ENCODE data around the gene QTRT2.

Gene QTRT2

DNA sequence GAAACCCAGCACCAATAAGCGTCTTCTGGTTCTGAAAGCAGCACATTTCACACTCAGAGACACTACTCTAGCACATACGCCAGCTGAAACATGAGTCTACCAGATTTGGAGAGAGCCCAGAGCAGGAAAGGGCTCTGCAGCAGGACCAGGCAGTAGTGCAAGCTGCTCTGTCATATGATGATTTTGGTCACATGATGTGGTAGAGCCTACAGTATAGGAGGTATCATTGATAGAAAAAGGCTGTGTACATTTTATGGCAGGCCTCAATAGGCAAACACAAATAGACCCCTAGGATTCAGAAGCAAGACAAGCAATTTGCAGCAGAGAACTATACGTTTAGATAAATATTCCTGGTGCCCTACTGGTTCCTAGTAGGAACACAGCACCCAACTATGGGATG, 58.2 kb downstream of the QTRT2 start:
- Histone ChIP-seq H2AFZ (ENCODE audit: low read depth, low read length) (no peak overlapping the region), H3K79me2 (ENCODE audit: low read length) (no peaks in the 10 kb centered on the region), H3K4me2 (ENCODE audit: low read length) (no peak overlapping the region), H3K27me3 (ENCODE audit: low read depth, low read length) (no peaks in the 10 kb centered on the region), H3K4me1 (ENCODE audit: low read length) (no peaks in the 10 kb centered on the region), H3K27ac (ENCODE audit: low read length) (no peak overlapping the region), H3K9me3 (ENCODE audit: insufficient read depth, low read length) (no peaks in the 10 kb centered on the region), H3K9ac (ENCODE audit: low read length) (no peak overlapping the region), H3K36me3 (replicated peaks; ENCODE audit: low read depth, low read length) (no peaks in the 10 kb centered on the region), H4K20me1 (ENCODE audit: insufficient read depth, low read length) (no peaks in the 10 kb centered on the region), H3K4me3 (ENCODE audit: low read length) (no peak overlapping the region)
- TF ChIP-seq, protein P1, sequence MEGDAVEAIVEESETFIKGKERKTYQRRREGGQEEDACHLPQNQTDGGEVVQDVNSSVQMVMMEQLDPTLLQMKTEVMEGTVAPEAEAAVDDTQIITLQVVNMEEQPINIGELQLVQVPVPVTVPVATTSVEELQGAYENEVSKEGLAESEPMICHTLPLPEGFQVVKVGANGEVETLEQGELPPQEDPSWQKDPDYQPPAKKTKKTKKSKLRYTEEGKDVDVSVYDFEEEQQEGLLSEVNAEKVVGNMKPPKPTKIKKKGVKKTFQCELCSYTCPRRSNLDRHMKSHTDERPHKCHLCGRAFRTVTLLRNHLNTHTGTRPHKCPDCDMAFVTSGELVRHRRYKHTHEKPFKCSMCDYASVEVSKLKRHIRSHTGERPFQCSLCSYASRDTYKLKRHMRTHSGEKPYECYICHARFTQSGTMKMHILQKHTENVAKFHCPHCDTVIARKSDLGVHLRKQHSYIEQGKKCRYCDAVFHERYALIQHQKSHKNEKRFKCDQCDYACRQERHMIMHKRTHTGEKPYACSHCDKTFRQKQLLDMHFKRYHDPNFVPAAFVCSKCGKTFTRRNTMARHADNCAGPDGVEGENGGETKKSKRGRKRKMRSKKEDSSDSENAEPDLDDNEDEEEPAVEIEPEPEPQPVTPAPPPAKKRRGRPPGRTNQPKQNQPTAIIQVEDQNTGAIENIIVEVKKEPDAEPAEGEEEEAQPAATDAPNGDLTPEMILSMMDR (IDR thresholded peaks at IDR 0.05; ENCODE audit: low read depth, low read length), result no peak

DNA sequence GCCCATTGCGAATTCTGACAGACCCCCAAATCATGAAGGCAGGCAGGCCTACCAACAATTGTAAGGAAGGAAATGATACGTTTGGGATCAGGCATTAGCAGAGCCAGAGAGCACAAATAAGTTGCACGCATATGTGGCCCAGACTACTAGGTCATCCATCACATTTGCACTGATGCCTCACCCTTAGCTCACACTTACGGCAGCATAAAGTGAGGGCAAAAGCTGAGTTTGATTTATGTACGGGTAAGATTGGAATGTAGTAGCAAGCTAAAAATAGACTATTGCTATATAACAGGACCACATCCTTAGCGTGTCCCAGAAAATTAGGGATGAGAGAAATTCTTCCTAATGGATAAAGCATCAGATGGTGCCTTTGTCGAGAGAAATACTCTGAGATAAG, 58.6 kb downstream of the QTRT2 start:
- Histone ChIP-seq H3K27me3 (ENCODE audit: low read depth, low read length) (no peaks in the 10 kb centered on the region), H3K4me1 (ENCODE audit: low read length) (no peaks in the 10 kb centered on the region), H2AFZ (ENCODE audit: low read depth, low read length) (no peak overlapping the region), H3K4me2 (ENCODE audit: low read length) (no peak overlapping the region), H3K27ac (ENCODE audit: low read length) (no peak overlapping the region), H3K9ac (ENCODE audit: low read length) (no peak overlapping the region), H3K79me2 (ENCODE audit: low read length) (no peaks in the 10 kb centered on the region), H3K36me3 (replicated peaks; ENCODE audit: low read depth, low read length) (no peaks in the 10 kb centered on the region), H3K9me3 (ENCODE audit: insufficient read depth, low read length) (no peaks in the 10 kb centered on the region), H3K4me3 (ENCODE audit: low read length) (no peak overlapping the region), H4K20me1 (ENCODE audit: insufficient read depth, low read length) (no peaks in the 10 kb centered on the region)
- TF ChIP-seq, protein P1 (IDR thresholded peaks at IDR 0.05; ENCODE audit: low read depth, low read length), result no peak
- no peak for TF ChIP-seq EZH2phosphoT487 (IDR thresholded peaks at IDR 0.05; ENCODE audit: low read depth)

DNA sequence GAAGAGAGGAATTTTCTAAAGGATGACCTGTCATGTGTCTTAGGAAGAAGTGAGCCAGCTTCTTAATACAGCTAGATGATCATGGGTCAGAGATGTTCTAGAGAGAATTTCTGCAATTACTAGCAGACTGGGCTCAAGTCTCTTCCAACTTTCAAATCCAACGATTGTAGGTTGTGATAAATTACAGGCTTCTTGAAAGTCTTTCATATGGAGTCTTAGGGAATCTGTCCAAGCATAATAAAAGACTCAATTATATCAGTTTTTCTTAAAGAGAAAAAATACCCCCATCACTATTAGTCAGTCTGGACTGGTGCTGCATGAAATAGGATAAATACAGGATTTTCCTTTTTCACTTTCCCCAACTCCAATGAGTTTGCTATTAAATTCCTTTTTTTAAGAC, 63.2 kb downstream of the QTRT2 start:
- Histone ChIP-seq H3K4me2 (ENCODE audit: low read length) (no peak overlapping the region), H3K9me3 (ENCODE audit: insufficient read depth, low read length) (no peaks in the 10 kb centered on the region), H3K4me3 (ENCODE audit: low read length) (no peak overlapping the region), H3K4me1 (ENCODE audit: low read length) (peaks cover 12% of the 10 kb centered on the region), H3K27me3 (ENCODE audit: low read depth, low read length) (no peaks in the 10 kb centered on the region), H3K27ac (ENCODE audit: low read length) (no peak overlapping the region), H3K9ac (ENCODE audit: low read length) (no peak overlapping the region), H2AFZ (ENCODE audit: low read depth, low read length) (no peak overlapping the region), H3K79me2 (ENCODE audit: low read length) (no peaks in the 10 kb centered on the region), H3K36me3 (replicated peaks; ENCODE audit: low read depth, low read length) (no peaks in the 10 kb centered on the region), H4K20me1 (ENCODE audit: insufficient read depth, low read length) (no peaks in the 10 kb centered on the region)
- no peak for TF ChIP-seq EZH2phosphoT487 (IDR thresholded peaks at IDR 0.05; ENCODE audit: low read depth)
- TF ChIP-seq, protein P1 (IDR thresholded peaks at IDR 0.05; ENCODE audit: low read depth, low read length), result no peak

DNA sequence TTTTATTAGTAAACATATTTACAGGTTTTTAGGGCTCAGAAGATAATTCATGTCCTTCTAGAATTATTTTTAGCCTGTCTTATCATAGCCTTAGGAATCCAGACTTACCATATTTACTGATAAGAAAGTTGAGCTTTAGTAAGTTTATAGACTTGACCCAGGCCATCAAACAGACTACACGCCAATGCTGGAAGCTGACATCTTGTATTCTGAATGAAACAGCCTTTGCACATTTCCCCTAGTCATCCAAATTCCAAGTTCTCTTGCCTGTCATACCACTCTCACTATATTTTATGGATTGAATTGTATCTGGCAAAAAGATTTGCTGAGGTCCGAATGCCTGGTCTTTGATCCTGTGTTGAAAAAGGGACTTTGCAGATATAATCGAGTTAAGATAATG, 63.7 kb downstream of the QTRT2 start:
- no peak overlapping the region for H3K4me3 ChIP-seq (ENCODE audit: low read length)
- TF ChIP-seq EZH2phosphoT487 (IDR thresholded peaks at IDR 0.05; ENCODE audit: low read depth), result no peak
- TF ChIP-seq, protein P1 (IDR thresholded peaks at IDR 0.05; ENCODE audit: low read depth, low read length), result no peak
- H3K79me2 ChIP-seq (ENCODE audit: low read length), result no peaks in the 10 kb centered on the region
- peaks cover 12% of the 10 kb centered on the region for H3K4me1 ChIP-seq (ENCODE audit: low read length)
- H3K27ac ChIP-seq (ENCODE audit: low read length), result no peak overlapping the region
- no peak overlapping the region for H3K4me2 ChIP-seq (ENCODE audit: low read length)
- H4K20me1 ChIP-seq (ENCODE audit: insufficient read depth, low read length), result no peaks in the 10 kb centered on the region
- no peak overlapping the region for H2AFZ ChIP-seq (ENCODE audit: low read depth, low read length)
- no peaks in the 10 kb centered on the region for H3K27me3 ChIP-seq (ENCODE audit: low read depth, low read length)
- H3K9ac ChIP-seq (ENCODE audit: low read length), result no peak overlapping the region
- H3K9me3 ChIP-seq (ENCODE audit: insufficient read depth, low read length), result no peaks in the 10 kb centered on the region
- no peaks in the 10 kb centered on the region for H3K36me3 ChIP-seq (replicated peaks; ENCODE audit: low read depth, low read length)

All from OCI-LY3 (cell line).